ENCODE results near the gene EBNA1BP2. TPM values are rescaled to one million over a fixed set of nuclear protein-coding genes. Genes with fewer than 3 reads are reported as not detected.

The EBNA1BP2 gene
- total and polyA plus RNA-seq, 2 of the 4 experiments (the other 2 are of a cell fraction), result 82.8 to 135 TPM

DNA sequence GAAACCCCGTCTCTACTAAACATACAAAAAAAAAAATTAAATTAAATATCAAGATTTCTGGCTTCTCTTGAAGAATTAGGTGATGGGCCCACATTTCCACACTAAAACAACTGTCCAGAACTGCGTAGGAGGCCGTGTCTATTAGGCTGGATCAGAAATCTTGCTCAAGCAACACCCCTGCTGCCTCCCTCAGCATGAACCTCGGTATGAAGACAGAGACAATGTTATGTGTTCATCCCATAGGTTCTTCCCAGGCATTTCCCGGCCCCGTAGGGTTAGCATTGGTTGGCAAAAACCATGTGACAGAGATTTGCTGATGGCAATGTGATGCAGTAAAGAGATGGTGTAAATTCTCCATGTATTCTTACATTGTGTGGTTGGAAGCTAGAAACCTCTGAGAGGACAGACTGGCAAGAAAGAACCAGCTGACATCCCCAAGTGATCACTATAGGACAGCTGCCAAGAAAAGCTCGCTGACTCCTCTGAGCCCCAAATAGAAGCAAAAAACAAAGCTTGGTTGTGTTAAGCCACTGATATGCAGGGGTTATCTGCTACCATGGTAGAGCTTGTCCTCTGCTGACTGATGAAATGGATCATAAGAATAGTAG is 34.5 kb downstream of the EBNA1BP2 start:
- H3K14ac ChIP-seq (replicated peaks; ENCODE audit: low read depth, low read length), result no peak overlapping the region
- dilution Hi-C loops (cut with HindIII; ENCODE audit: low sequenced_read_pairs, unreplicated experiment), result no loop called here
- no peaks in the 10 kb centered on the region for H3K79me1 ChIP-seq (ENCODE audit: low read depth in 1 of 2, low read length in 2 of 2)
- H3K27me3 ChIP-seq (ENCODE audit: control insufficient read depth, insufficient read depth, low read length), result peaks cover 4% of the 10 kb centered on the region
- WGBS, 2 experiments (ENCODE audit: extremely low coverage in 2 of 2, insufficient read length in 1 of 2), result no CpG with 5 or more reads among the region's 7 CpGs
- no peaks in the 10 kb centered on the region for H3K9me1 ChIP-seq (ENCODE audit: insufficient read depth, low read length)
- intact Hi-C loops (cut with micrococcal nuclease), result no loop called here
- no peak overlapping the region for H4K8ac ChIP-seq (ENCODE audit: low read depth in 2 of 2, low read length in 2 of 2)
- no peak overlapping the region for H3K4ac ChIP-seq (ENCODE audit: low read depth, low read length)
- no peak overlapping the region for H3K9ac ChIP-seq (ENCODE audit: low read depth, low read length)
- no peak for ATAC-seq (ENCODE audit: low read depth)
- no peak overlapping the region for H3K56ac ChIP-seq (ENCODE audit: extremely low read depth, insufficient read depth, low read length)
- H3K36me3 ChIP-seq (ENCODE audit: control insufficient read depth, insufficient read depth, low read length), result no peaks in the 10 kb centered on the region
- no peak overlapping the region for H2AK5ac ChIP-seq (ENCODE audit: low read depth, low read length)
- H4K5ac ChIP-seq (ENCODE audit: low read depth, low read length), result no peak overlapping the region
- no peaks in the 10 kb centered on the region for H3K4me1 ChIP-seq (ENCODE audit: control insufficient read depth, insufficient read depth, low read length)
- in situ Hi-C loops (cut with MboI; ENCODE audit: low sequenced_read_pairs), result no loop called here
- H3K9me3 ChIP-seq (ENCODE audit: control insufficient read depth, insufficient read depth, low read length), result peaks cover 1% of the 10 kb centered on the region; the same call in 1 of the 2 replicates
- H3K18ac ChIP-seq (ENCODE audit: low read depth, low read length), result no peak overlapping the region
- no peak overlapping the region for H2BK5ac ChIP-seq (ENCODE audit: low read depth, low read length, poor library complexity, severe bottlenecking)
- no peak overlapping the region for H3K4me3 ChIP-seq (ENCODE audit: insufficient read depth, low read depth, low read length)
- TF ChIP-seq POLR2A (IDR thresholded peaks at IDR 0.05; ENCODE audit: low read depth, low read length) (no peak), MAFK (IDR thresholded peaks at IDR 0.05; ENCODE audit: low read depth, low read length) (no peak), BHLHE40 (IDR thresholded peaks at IDR 0.05; ENCODE audit: low read depth, low read length) (no peak), FOS (IDR thresholded peaks at IDR 0.05; ENCODE audit: low read depth, low read length) (no peak), NFE2L2 (IDR thresholded peaks at IDR 0.05; ENCODE audit: low read depth, low read length) (no peak)
- TF ChIP-seq, protein P1, sequence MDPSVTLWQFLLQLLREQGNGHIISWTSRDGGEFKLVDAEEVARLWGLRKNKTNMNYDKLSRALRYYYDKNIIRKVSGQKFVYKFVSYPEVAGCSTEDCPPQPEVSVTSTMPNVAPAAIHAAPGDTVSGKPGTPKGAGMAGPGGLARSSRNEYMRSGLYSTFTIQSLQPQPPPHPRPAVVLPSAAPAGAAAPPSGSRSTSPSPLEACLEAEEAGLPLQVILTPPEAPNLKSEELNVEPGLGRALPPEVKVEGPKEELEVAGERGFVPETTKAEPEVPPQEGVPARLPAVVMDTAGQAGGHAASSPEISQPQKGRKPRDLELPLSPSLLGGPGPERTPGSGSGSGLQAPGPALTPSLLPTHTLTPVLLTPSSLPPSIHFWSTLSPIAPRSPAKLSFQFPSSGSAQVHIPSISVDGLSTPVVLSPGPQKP (IDR thresholded peaks at IDR 0.05; ENCODE audit: borderline replicate concordance, low read depth, low read length), result no peak
- TF ChIP-seq, protein P2, sequence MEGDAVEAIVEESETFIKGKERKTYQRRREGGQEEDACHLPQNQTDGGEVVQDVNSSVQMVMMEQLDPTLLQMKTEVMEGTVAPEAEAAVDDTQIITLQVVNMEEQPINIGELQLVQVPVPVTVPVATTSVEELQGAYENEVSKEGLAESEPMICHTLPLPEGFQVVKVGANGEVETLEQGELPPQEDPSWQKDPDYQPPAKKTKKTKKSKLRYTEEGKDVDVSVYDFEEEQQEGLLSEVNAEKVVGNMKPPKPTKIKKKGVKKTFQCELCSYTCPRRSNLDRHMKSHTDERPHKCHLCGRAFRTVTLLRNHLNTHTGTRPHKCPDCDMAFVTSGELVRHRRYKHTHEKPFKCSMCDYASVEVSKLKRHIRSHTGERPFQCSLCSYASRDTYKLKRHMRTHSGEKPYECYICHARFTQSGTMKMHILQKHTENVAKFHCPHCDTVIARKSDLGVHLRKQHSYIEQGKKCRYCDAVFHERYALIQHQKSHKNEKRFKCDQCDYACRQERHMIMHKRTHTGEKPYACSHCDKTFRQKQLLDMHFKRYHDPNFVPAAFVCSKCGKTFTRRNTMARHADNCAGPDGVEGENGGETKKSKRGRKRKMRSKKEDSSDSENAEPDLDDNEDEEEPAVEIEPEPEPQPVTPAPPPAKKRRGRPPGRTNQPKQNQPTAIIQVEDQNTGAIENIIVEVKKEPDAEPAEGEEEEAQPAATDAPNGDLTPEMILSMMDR (conservative IDR thresholded peaks at IDR 0.05; ENCODE audit: low read depth, low read length), result no peak
- H2AFZ ChIP-seq (replicated peaks; ENCODE audit: low read length, poor library complexity), result no peak overlapping the region
- H4K20me1 ChIP-seq (ENCODE audit: insufficient read depth, low read length), result no peaks in the 10 kb centered on the region
- H2BK15ac ChIP-seq (ENCODE audit: low read depth, low read length), result no peak overlapping the region
- no TSS peak for BruUV-seq (replicated peaks)
- no peak overlapping the region for H2BK20ac ChIP-seq (ENCODE audit: low read depth, low read length)
- no peak overlapping the region for H2BK120ac ChIP-seq (ENCODE audit: low read depth, low read length)
- DNase-seq, result no peak
- CTCF ChIA-PET, result interaction anchor here (1.5 kb wide), 1 partner anchor 8 kb away, joined by 3 read pairs; no protein-coding TSS in a partner anchor
- no peak overlapping the region for H2AK9ac ChIP-seq (replicated peaks; ENCODE audit: low read depth, low read length, poor library complexity)
- H3K23ac ChIP-seq (ENCODE audit: low read depth, low read length), result no peak overlapping the region
- POLR2A ChIA-PET (ENCODE audit: unreplicated experiment), result no interaction called here
- no peak overlapping the region for H3K4me2 ChIP-seq (ENCODE audit: low read depth, low read length)
- no peak overlapping the region for H3K27ac ChIP-seq (ENCODE audit: insufficient read depth, low read length)
- no peak overlapping the region for H4K91ac ChIP-seq (ENCODE audit: insufficient read depth, low read depth, low read length)

Measured in IMR-90 (cell line).